ENCODE data around the gene DHRS1.

Gene DHRS1

DNA sequence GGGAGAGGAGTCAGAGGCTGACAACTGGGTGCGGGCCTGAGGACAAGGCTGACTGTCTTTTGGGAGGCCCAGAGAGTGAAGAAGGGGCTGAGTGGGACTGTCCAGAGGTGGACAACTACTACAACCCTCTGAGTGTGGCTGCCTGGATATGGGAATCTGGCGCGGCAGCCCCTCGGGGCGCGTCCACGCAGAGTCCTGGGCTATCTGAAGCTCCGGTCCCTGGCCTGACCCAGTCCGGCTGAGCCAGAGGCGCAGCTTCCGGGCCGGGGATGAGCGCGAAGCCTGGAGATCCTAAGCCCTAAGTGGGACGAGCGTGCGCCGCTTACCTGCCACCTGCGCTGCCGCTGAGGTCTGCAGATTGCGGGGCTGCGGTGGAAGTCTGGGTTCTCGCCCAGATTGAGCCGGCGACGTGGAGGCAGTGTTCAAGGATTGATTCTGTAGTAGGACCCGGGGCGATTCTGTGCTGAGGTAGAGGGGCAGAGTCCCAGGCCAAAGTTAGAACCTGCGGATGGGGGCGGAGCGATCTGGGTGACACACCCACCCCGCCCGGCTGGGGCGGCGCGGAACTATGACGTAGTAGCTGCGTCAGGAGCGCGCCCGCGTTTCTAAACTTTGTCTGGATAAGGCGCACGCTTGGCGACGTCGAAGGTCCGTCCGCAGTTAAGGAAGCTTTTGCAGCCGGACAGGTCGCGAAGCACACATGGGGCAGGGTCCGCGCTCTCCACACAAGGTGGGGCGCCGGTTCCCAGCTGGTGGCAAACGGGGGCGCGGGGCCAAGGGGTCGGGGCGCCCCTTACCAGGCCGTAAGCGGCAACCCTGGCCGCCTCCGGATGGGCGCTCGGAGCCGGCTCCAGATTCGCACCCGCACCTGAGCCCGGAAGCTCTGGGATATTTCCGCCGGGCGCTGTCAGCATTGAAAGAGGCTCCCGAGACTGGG is at the start of gene DHRS1, which contains the start of gene NOP9:
Gene DHRS1 (minus strand): TSS at position 526 of the 937 bp plus-strand sequence. CDS start 674 bp downstream, outside the sequence.
Gene NOP9 (plus strand): TSS at position 596 of the 937 bp plus-strand sequence. CDS start 105 bp downstream, at position 701.
- peak; percentile 92 for DNase-seq

- DNase-seq: no peak
Measured at GRCh38 chr14:24348186-24348585, 48.6 kb upstream of the DHRS1 start.

DNA sequence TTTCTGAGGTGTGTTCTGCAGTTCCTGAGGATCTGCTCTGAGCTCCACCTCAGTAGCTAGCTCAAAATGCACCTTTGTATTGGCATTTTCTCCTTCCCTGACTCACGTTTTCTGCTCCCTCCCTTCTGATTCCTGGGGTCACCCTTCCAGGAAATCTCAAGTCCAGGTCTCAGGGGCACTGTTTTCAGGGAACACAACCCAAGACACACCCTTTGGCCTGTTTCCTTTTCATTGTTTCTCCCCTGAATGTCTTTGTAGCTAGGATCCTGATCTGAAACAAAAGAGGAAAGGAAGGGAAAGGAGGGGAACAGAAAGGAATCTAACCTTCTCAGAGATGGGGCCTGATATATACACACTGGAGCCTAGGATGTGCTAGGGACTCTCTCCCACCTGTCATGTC is 47.6 kb upstream of the DHRS1 start:
- DNase-seq: no peak

DNA sequence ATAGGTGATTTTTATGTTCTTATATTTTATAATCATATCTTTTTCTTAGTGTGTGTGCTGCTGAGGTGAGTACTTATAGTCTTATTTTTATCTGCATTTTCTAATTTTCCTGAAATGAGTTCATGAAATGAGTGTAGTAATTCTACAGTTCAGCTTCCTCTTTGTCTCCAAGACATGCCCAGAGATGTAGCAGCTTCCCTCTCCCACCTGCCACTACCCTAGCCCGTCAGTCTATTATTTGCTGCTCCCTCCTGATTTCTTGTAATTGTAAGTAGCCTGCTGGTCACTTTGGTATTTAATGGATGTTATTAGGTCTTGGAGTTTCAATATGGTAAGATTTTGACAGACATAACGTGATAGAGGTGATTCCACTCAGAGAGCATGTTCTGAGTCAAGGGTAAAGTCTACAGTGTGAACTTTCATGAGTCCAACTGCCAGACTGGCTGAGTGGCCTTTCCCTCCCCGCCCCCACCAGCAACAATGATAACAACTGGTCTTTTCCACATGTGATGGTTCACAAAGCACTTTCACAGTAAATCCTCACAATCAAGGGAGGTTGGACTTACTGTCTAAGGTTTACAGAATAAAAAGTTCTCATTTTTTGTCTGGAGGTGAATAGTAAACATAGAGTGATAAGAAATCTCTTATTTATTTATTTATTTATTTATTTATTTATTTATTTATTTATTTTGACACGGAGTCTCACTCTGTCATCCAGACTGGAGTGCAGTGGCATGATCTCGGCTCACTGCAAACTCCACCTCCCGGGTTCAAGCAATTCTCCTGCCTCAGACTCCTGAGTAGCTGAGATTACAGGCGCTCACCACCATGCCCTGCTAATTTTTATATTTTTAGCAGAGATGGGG is 44.4 kb upstream of the DHRS1 start:
- no peak for DNase-seq

DNA sequence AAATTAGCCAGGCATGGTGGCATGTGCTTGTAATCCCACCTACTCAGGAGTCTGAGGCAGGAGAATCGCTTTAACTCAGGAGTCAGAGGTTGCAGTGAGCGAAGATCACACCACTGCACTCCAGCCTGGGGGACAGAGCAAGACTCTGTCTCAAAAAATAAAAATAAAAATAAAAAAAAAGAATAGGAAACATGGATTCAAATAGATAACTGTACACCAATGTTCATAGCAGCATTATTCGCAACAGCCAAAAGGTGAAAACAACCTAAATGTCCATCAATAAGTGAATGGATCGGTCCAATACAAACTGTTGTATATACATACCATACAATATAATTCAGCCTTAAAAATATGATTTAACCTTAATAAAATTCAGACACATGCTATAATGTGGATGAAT is 43.3 kb upstream of the DHRS1 start:
- no peak for DNase-seq

- no peak for DNase-seq
Measured at GRCh38 chr14:24340606-24341005, 41.0 kb upstream of the DHRS1 start.

DNA sequence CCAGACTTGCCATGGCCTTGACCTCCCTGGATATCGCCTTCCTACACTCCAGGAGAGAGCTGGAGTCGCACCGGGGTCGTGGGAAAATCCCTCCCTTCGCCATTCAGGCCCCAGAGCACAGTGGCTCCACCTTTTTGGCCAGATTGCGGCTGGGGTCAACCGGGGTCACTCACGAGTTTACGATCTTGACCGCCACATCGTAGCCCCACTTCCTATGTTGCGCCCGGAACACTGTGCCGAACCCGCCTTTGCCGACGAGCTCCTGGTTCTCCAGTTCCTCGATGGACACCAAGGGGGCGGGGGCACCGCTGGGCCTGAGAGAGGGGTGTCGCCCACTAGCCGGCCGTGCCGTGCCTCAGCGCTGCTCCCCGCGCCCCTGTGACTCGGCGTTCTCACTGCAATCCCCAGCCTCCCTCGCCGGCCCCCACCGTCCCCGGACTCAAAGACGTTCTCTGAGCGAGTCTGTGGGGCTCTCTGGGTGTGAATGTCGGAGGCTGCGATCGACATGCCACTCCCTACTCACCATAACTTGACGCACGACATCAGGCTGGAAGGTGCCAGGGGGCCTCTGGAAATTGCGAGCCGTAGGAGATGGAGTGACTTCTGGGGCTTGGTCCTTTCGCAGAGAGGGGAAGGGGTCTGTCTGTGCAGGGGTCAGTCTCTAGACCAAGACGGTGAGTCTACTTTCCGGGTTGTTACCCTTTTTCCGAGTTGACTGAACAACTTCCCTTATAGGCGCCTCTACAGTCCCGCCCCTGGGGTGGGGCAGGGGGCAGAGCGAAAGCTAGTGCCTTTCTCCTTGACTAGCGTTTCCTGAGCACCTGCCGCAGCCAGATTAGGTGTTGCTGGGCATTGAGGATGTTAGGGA is 39.9 kb upstream of the DHRS1 start, which contains the start of gene RIPK3:
Gene RIPK3 (minus strand): TSS at position 708 of the 868 bp plus-strand sequence. CDS start 165 bp downstream, at position 543.
- DNase-seq: peak; percentile 71

DNA sequence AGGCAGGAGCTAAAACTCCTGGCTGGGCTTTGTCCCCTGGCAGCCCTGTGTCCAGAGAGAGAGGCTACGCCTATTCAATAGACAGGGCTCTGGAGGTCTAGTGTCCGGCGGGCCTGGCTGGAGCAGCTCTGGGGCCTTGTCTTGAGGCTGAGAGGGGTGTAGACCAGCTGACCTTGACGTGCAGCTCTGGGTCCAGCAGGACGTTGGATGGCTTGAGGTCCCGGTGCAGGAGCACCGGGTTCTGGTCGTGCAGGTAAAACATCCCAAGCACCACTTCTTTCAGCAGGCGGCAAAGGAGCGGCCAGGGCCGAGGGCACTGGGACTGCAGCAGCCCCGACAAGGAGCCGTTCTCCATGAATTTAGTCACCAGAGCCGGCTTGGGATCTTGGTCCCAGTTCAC is 39.3 kb upstream of the DHRS1 start:
- no peak for DNase-seq

DNA sequence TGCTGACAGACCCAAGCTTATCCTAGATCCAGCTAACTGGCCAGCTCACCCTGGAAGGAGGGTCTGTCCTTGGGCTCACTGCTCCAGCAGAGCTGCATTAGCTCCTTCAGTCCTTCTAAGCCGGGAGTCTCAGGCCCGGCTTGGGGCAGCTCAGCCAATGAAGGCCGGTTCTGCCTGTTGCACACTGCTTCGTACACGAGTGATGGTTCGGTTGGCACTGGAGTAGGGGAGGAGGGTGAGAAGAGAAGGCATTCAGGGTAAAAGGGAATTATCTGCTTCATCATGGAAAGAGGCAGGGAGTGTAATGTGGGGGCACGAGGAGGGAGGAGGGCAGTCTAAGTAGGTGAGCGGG is 38.2 kb upstream of the DHRS1 start:
- DNase-seq: no peak

- DNase-seq: no peak
Measured at GRCh38 chr14:24337144-24337823, 37.7 kb upstream of the DHRS1 start.

GRCh38 chr14:24335461-24336171 is 36.0 kb upstream of the DHRS1 start:
- no peak for DNase-seq

DNA sequence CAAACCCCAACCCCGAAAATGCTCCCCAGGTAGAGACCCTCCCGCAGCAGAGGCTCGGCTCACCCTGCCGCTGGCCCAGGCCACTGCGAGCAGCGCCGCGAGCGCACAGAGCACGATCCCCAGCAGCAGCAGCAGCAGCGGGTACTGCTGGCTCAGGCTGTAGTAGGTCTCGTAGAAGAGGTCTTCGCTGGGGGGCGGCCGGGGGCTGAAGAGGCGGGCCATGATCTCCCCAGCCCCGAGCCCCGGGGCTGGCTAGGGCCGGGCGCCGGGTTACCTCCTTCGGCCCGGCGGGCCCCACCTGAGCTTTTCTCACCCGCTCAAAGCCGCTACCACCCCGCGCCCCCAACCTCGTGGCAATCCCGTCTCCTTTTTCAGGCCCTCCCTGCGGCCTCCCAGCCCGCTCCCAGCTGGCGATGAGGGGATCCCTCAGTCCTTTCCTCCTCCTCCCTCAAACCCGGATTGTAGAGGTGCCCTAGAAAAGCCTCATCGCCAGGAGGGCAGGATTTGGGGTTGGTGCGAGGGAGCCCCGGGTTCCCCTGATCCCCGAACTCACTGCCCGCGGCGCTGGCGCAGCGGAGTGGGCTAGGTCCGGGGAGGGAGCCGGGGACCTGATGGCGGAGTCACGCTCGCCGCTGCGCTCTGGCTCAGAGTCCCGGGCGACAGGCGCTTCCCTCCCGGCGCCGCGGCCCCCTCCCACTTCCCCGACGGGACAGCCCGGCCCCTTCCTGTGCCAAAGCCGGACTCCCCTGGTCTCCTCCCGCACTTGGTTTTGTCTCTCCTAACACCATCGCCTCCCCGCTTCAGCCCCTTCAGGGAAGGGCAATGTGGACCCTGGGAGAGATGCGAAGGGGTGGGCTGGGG is 35.1 kb upstream of the DHRS1 start, which contains the start of gene ADCY4:
Gene ADCY4 (minus strand): TSS at position 641 of the 861 bp plus-strand sequence. CDS start 419 bp downstream, at position 222.
- DNase-seq: peak; percentile 29

DNA sequence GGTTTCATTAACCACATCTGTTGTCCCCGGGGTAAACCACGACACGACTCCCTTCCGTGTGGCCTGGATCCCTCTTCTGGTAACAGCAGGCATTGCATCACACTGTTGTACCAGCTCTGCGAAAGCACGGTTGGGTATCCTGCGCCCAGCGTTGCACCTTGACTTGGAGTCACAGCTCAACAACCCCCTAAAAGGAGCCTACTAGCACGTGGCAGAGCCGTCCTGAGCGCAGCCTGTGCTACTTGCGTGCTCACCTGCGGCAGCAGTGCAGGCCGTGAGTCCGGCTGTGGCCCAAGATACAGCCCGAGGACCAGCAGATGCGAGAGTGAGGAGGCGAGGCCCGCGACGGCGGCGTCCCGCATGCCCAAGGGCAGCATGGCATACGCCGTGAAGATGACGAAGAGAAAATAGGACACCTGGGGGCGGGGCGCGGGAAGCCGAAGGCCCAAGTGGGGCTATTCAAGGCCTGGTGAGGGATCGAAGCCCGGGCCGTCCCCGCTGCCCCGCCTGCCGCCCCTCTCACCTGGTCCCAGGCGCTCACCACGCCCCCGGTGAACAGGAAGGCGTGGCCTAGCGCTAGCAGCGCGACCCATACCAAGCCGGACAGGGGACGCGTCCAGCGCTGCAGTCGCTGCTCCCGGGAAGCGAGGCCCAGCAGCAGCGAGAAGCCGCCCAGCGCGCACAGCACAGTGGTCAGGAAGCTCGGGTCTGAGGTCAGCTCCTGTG is 32.9 kb upstream of the DHRS1 start:
- DNase-seq: peak; percentile 93

GRCh38 chr14:24331731-24332267 is 32.2 kb upstream of the DHRS1 start:
- DNase-seq: no peak

- no peak for DNase-seq
Measured at GRCh38 chr14:24330973-24331674, 31.5 kb upstream of the DHRS1 start.

GRCh38 chr14:24329736-24330135 is 30.2 kb upstream of the DHRS1 start:
- peak; percentile 78 for DNase-seq

DNA sequence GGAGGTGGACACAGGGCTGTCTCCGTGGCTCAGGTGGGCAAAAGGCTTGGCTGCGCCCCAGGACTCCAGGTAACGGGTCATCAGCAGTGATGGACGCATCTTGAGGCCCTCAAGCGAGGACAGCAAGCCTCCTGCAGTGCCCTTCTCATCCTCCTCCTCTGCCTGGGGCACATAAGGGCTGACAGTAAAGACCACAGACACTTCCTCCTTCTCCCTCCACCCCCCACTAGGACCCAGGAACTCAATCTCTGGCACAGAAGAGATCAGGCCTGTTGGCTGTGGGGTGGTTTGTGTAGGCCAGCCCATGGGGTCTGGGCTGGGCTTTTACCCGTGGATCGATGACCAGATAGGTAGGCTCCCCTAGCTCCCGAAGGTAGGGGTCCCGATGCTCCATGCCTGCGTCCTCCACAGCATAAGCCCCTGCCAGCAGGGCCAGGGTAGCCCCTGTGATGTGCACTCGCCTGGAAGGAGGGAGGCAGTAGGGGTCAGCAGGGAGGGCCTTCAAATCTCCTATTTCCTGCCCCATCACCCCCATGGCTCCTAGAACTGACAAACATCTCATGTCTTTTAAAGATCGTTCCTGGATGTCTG is 29.6 kb upstream of the DHRS1 start:
- DNase-seq: no peak

- peak; percentile 27 for DNase-seq
Measured at GRCh38 chr14:24327914-24328313, 28.3 kb upstream of the DHRS1 start.

All from CD4-positive, alpha-beta T cell treated with Interleukin-10 for 1 hour (primary cell).